Mesothelial cell of epicardium (in vitro differentiated cells): ENCODE measurements around the gene ATP5F1A. TPM values are rescaled to one million over a fixed set of nuclear protein-coding genes. Genes with fewer than 3 reads are reported as not detected.
A peak's percentile ranks its signal among the peaks of the same experiment; 100 is the strongest.
"Not testable (repeated sequence)": the region's sequence is repeated elsewhere in the genome, so short reads cannot be mapped to it uniquely, and the experiment has no call there.

Experiments
- DNase-seq, 2 experiments: peaks; one replicate each; pipeline ENCODE4 v3.0.0; 2021; ENCODE audit warnings: low spot score in 2 of 2; ENCODE audit not compliant: unreplicated experiment in 2 of 2
- H3K27ac Mint-ChIP-seq: 2 replicates; pipeline ENCODE4 v1.8.0; 2021; ENCODE audit warnings: mixed read lengths
- H3K27me3 Mint-ChIP-seq: 2 replicates; pipeline ENCODE4 v1.8.0; 2021; ENCODE audit warnings: low read depth, mixed read lengths
- H3K36me3 Mint-ChIP-seq: 2 replicates; pipeline ENCODE4 v1.8.0; 2021; ENCODE audit warnings: mixed read lengths
- H3K4me1 Mint-ChIP-seq: 2 replicates; pipeline ENCODE4 v1.8.0; 2021; ENCODE audit warnings: mixed read lengths
- H3K4me3 Mint-ChIP-seq: 2 replicates; pipeline ENCODE4 v1.8.0; 2021; ENCODE audit warnings: mild to moderate bottlenecking, moderate library complexity, mixed read lengths
- H3K9me3 Mint-ChIP-seq: 2 replicates; pipeline ENCODE4 v1.8.0; 2021; ENCODE audit warnings: mixed read lengths
- CTCF ChIP-seq: fragments of 200-600 bp; sonication (generic); IDR thresholded peaks from one replicate; pipeline ENCODE4 v1.5.0; 2021; ENCODE audit warnings: antibody characterized with exemption; ENCODE audit not compliant: unreplicated experiment
- total RNA-seq: library from RNA; stranded (reverse); gene quantifications from 3 replicates; pipeline ENCODE4 v1.2.1, GENCODE V29; 2021

Gene ATP5F1A
- total RNA-seq, 1 donor from 2014 or later, result 322 TPM

- Mint-ChIP-seq H3K27me3 (no peaks in the 10 kb centered on the region), H3K4me1 (peaks cover 26% of the 10 kb centered on the region), H3K27ac (no peak overlapping the region), H3K4me3 (no peak overlapping the region), H3K36me3 (peaks cover 6% of the 10 kb centered on the region), H3K9me3 (no peaks in the 10 kb centered on the region)
- TF ChIP-seq CTCF, result no peak
- no peak for DNase-seq
These were observed 1.4 kb upstream of the ATP5F1A start for GRCh38 chr18:46099463-46099862.

- TF ChIP-seq CTCF, result no peak
- Mint-ChIP-seq H3K4me1 (peaks cover 24% of the 10 kb centered on the region), H3K9me3 (no peaks in the 10 kb centered on the region), H3K4me3 (peak overlapping the region; percentile 98), H3K27me3 (no peaks in the 10 kb centered on the region), H3K27ac (peak overlapping the region; percentile 98), H3K36me3 (peaks cover 9% of the 10 kb centered on the region)
- DNase-seq, result no peak
These were observed 479 bp upstream of the ATP5F1A start for GRCh38 chr18:46098616-46098933.

GRCh38 chr18:46097431-46097800 lies 680 bp downstream of the ATP5F1A start:
- no peak for DNase-seq
- H3K4me1 Mint-ChIP-seq, result peaks cover 24% of the 10 kb centered on the region
- H3K36me3 Mint-ChIP-seq, result peaks cover 9% of the 10 kb centered on the region
- H3K27ac Mint-ChIP-seq, result peak overlapping the region; percentile 98
- H3K9me3 Mint-ChIP-seq, result no peaks in the 10 kb centered on the region
- no peak for TF ChIP-seq CTCF
- H3K27me3 Mint-ChIP-seq, result no peaks in the 10 kb centered on the region
- peak overlapping the region; percentile 98 for H3K4me3 Mint-ChIP-seq

- peaks cover 9% of the 10 kb centered on the region for H3K36me3 Mint-ChIP-seq
- H3K4me3 Mint-ChIP-seq, result peak overlapping the region; percentile 98
- TF ChIP-seq CTCF, result no peak
- peak overlapping the region; percentile 98 for H3K27ac Mint-ChIP-seq
- H3K9me3 Mint-ChIP-seq, result no peaks in the 10 kb centered on the region
- no peak for DNase-seq
- no peaks in the 10 kb centered on the region for H3K27me3 Mint-ChIP-seq
- peaks cover 24% of the 10 kb centered on the region for H3K4me1 Mint-ChIP-seq
These were observed 1.3 kb downstream of the ATP5F1A start for GRCh38 chr18:46096651-46097300.

- H3K27ac Mint-ChIP-seq, result no peak overlapping the region
- H3K9me3 Mint-ChIP-seq, result peaks cover 5% of the 10 kb centered on the region
- no peaks in the 10 kb centered on the region for H3K27me3 Mint-ChIP-seq
- TF ChIP-seq CTCF, result no peak
- H3K4me3 Mint-ChIP-seq, result no peak overlapping the region
- peaks cover 22% of the 10 kb centered on the region for H3K36me3 Mint-ChIP-seq
- H3K4me1 Mint-ChIP-seq, result peaks cover 24% of the 10 kb centered on the region
- no peak for DNase-seq
These were observed 2.6 kb downstream of the ATP5F1A start for GRCh38 chr18:46095532-46095931.

GRCh38 chr18:46088501-46088900 lies 9.6 kb downstream of the ATP5F1A start:
- peak overlapping the region; percentile 64 for H3K27ac Mint-ChIP-seq
- peaks cover 68% of the 10 kb centered on the region for H3K36me3 Mint-ChIP-seq
- not testable (repeated sequence) for H3K27me3 Mint-ChIP-seq, DNase-seq, H3K4me1 Mint-ChIP-seq
- H3K4me3 Mint-ChIP-seq, result peak overlapping the region; percentile 11
- H3K9me3 Mint-ChIP-seq, result peaks cover 14% of the 10 kb centered on the region
